Spleen (tissue), 11 donors: Measurements from ENCODE around the gene ARHGEF40. TPM values are rescaled to one million over a fixed set of nuclear protein-coding genes. Genes with fewer than 3 reads are reported as not detected.

Experiments used
- DNase-seq: peaks from one replicate; pipeline ENCODE4 v3.0.0-alpha.2; 2020
- H3K27ac ChIP-seq, 8 donors: fragments of 200-600 bp; sonication (generic) in 7 of 8; 1 replicate in 4 of 8; 2 replicates in 4 of 8; pipeline versions ENCODE4 v1.5.0 to v1.8.0; 2016 to 2021; ENCODE audit warnings: inconsistent platforms in 4 of 8, mild to moderate bottlenecking in 4 of 8, moderate library complexity in 1 of 8
- H3K27me3 ChIP-seq, 7 donors: fragments of 200-600 bp; sonication (generic) in 6 of 7; replicated peaks in 1 of 7; 1 replicate in 4 of 7; 2 replicates in 3 of 7; pipeline versions ENCODE4 v1.5.0 to v1.8.0; 2016 to 2021; ENCODE audit warnings: inconsistent platforms in 3 of 7, mild to moderate bottlenecking in 1 of 7
- H3K36me3 ChIP-seq, 6 donors: fragments of 200-600 bp; sonication (generic) in 5 of 6; 1 replicate in 4 of 6; 2 replicates in 2 of 6; pipeline versions ENCODE4 v1.5.0 to v1.8.0; 2016 to 2021; ENCODE audit warnings: inconsistent platforms in 2 of 6
- H3K4me1 ChIP-seq, 6 donors: fragments of 200-600 bp; sonication (generic) in 5 of 6; 1 replicate in 3 of 6; 2 replicates in 3 of 6; pipeline versions ENCODE4 v1.5.0 to v1.8.0; 2016 to 2021; ENCODE audit warnings: inconsistent platforms in 3 of 6
- H3K4me3 ChIP-seq, 8 donors: fragments of 200-600 bp; sonication (generic) in 7 of 8; 1 replicate in 4 of 8; 2 replicates in 4 of 8; pipeline versions ENCODE4 v1.5.0 to v1.8.0; 2016 to 2021; ENCODE audit warnings: inconsistent platforms in 4 of 8, mild to moderate bottlenecking in 4 of 8, moderate library complexity in 2 of 8
- H3K9me3 ChIP-seq, 8 donors: fragments of 200-600 bp; sonication (generic) in 7 of 8; 1 replicate in 4 of 8; 2 replicates in 4 of 8; pipeline versions ENCODE4 v1.5.0 to v1.8.0; 2016 to 2021; ENCODE audit warnings: inconsistent platforms in 4 of 8
- POLR2A ChIP-seq, 3 donors: fragments of 450-650 bp; IDR thresholded peaks; one replicate each; pipeline ENCODE4 v1.5.1; 2017; ENCODE audit warnings: antibody characterized with exemption in 3 of 3, mild to moderate bottlenecking in 1 of 3
- POLR2AphosphoS5 ChIP-seq, 3 donors: sonication (generic); formaldehyde crosslinking; IDR thresholded peaks; one replicate each; pipeline ENCODE4 v1.5.1; 2017; ENCODE audit warnings: antibody characterized with exemption in 3 of 3
- WGBS, 5 donors: extraction: QIAGEN DNeasy Blood & Tissue Kit in 3 of 5; methylation state at CpG; one replicate each; pipeline versions ENCODE4 v1.1.5 to v1.1.7; 2013 to 2018; 5-methylcytosine and 5-hydroxymethylcytosine counted together
- intact Hi-C: fragments of 100-400 bp; cut with DNase I; formaldehyde crosslinking; loops from one replicate; pipeline ENCODE4 v1.15.0; 2023; ENCODE audit warnings: low total_unique reads
- polyA plus RNA-seq, 3 donors: library from polyadenylated mRNA; stranded (reverse); fragments of 200-250 nt; gene quantifications; one replicate each; pipeline ENCODE4 v1.2.1, GENCODE V29; 2013
- total RNA-seq, 7 donors: library from RNA; depleted of rRNA in 3 of 7; stranded (reverse); fragments of >200 nt in 3 of 7; fragmentation: NEBNext Ultra II Directional in 4 of 7; extraction: Animal tissue kit (Norgen Biotek cat#: 25700) in 4 of 7; gene quantifications; one replicate each; pipeline versions ENCODE4 v1.1.0 to v1.2.1, GENCODE V29; 2016 to 2021
- TF ChIP-seq, protein P1 (sequence below), 11 experiments: fragments of 200-600 bp in 7 of 11; fragments of 450-650 bp in 4 of 11; sonication (generic) in 4 of 11; IDR thresholded peaks in 8 of 11; conservative IDR thresholded peaks in 3 of 11; 1 replicate in 7 of 11; 2 replicates in 4 of 11; pipeline versions ENCODE4 v1.4.0 to v1.8.0; 2016 to 2021; ENCODE audit warnings: antibody characterized with exemption in 11 of 11, inconsistent platforms in 4 of 11, mild to moderate bottlenecking in 1 of 11
- donor health status: healthy with polysubstance abuse.
- donor health status: DM: no; HTN: no; CAD: no; lungs with moderate emphysema.
- donor health status: DM: no; HTN: no; CAD: no.
- donor health status: Bipolar disorder and iron deficiency.
- donor health status: healthy.
- donor health status: DM: no; HTN: no; CAD: no.
- donor health status: DM: yes; HTN: yes; CAD: no.

The ARHGEF40 gene
- total and polyA plus RNA-seq, 10 donors, result 9.8 to 151 (median 92.5) TPM

DNA sequence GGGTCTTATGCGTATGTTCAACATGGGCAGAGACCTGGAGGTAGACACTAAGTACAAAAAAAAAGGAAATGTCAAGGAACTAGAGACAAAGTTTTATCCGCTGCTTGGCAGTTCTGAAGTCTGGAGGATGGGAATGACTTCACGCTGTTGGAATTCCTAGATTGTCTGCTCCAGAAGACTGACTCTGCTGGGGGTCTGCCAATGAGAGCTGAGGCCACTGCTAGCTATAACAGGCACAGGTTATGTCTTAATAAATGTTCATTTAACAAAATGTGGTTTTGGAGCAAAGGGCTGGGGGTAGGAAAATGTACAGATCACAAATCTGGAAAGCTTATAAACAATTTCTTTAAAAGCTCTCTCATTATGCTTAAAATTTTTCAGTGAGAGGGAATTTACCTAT is 6.6 kb upstream of the ARHGEF40 start:
- WGBS, 5 donors, result 73 to 84% (median 78%) methylated on average over 3 of the region's 3 CpGs
- no peak for DNase-seq
- intact Hi-C loops, result no loop called here

DNA sequence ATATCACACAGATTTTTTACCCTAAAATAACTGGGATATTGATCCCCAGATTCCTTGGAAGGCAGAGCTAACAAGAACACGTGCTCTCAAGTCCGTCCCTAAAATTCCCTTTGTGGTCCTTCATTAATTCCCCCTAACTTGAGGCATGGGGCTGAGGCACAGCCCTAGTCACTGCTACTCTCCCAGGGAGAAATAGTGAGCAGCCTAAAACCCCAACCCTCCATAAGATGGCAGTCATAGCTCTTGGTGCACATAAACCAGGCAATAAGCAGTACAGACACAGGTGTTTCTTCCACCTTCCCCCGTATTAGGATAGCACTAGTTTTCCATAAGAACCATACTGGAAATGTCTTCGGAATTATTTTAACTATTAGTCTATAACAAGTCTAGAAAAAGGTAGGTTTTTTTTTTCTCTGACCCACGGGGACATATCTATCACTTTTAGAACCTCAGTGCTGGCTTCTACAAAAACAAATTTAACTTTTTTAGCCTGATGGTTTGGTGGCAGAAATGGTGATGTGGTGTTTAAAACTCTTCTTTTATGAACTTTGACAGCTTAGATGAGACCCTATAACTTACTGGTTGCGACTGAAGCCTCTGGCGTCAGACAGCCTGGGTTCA is 3.1 kb upstream of the ARHGEF40 start:
- DNase-seq, result no peak
- H3K4me1 ChIP-seq, result peaks cover 25 to 48% (median 39%) of the 10 kb centered on the region in 6 donors
- H3K27me3 ChIP-seq, result peaks cover 0 to 62% (median 17%) of the 10 kb centered on the region in 7 donors
- intact Hi-C loops, result no loop called here
- H3K27ac ChIP-seq, result no peak overlapping the region
- H3K36me3 ChIP-seq, result no peaks in the 10 kb centered on the region
- WGBS, 5 donors, result 60 to 84% (median 75%) methylated on average over 7 of the region's 7 CpGs
- TF ChIP-seq POLR2AphosphoS5 (IDR thresholded peaks at IDR 0.05), result no peak
- TF ChIP-seq, protein P1, sequence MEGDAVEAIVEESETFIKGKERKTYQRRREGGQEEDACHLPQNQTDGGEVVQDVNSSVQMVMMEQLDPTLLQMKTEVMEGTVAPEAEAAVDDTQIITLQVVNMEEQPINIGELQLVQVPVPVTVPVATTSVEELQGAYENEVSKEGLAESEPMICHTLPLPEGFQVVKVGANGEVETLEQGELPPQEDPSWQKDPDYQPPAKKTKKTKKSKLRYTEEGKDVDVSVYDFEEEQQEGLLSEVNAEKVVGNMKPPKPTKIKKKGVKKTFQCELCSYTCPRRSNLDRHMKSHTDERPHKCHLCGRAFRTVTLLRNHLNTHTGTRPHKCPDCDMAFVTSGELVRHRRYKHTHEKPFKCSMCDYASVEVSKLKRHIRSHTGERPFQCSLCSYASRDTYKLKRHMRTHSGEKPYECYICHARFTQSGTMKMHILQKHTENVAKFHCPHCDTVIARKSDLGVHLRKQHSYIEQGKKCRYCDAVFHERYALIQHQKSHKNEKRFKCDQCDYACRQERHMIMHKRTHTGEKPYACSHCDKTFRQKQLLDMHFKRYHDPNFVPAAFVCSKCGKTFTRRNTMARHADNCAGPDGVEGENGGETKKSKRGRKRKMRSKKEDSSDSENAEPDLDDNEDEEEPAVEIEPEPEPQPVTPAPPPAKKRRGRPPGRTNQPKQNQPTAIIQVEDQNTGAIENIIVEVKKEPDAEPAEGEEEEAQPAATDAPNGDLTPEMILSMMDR (IDR thresholded peaks at IDR 0.05 in 8 of 11, conservative IDR thresholded peaks at IDR 0.05 in 3 of 11), result peak in 1 of 11 experiments; percentile 9
- no peaks in the 10 kb centered on the region for H3K9me3 ChIP-seq
- no peak overlapping the region for H3K4me3 ChIP-seq

More for the DNA sequence above, 6.6 kb upstream of the ARHGEF40 start:
- Histone ChIP-seq H3K9me3 (no peaks in the 10 kb centered on the region), H3K4me1 (peaks cover 2 to 18% (median 8%) of the 10 kb centered on the region in 6 donors), H3K27ac (peak overlapping the region in 1 of 8 donors; percentile 74), H3K4me3 (no peak overlapping the region), H3K27me3 (peaks cover 0 to 27% (median 0%) of the 10 kb centered on the region in 7 donors), H3K36me3 (no peaks in the 10 kb centered on the region)
- TF ChIP-seq, protein P1 (IDR thresholded peaks at IDR 0.05 in 8 of 11, conservative IDR thresholded peaks at IDR 0.05 in 3 of 11), result no peak
- no peak for TF ChIP-seq POLR2AphosphoS5 (IDR thresholded peaks at IDR 0.05)
- no peak for TF ChIP-seq POLR2A (IDR thresholded peaks at IDR 0.05)

DNA sequence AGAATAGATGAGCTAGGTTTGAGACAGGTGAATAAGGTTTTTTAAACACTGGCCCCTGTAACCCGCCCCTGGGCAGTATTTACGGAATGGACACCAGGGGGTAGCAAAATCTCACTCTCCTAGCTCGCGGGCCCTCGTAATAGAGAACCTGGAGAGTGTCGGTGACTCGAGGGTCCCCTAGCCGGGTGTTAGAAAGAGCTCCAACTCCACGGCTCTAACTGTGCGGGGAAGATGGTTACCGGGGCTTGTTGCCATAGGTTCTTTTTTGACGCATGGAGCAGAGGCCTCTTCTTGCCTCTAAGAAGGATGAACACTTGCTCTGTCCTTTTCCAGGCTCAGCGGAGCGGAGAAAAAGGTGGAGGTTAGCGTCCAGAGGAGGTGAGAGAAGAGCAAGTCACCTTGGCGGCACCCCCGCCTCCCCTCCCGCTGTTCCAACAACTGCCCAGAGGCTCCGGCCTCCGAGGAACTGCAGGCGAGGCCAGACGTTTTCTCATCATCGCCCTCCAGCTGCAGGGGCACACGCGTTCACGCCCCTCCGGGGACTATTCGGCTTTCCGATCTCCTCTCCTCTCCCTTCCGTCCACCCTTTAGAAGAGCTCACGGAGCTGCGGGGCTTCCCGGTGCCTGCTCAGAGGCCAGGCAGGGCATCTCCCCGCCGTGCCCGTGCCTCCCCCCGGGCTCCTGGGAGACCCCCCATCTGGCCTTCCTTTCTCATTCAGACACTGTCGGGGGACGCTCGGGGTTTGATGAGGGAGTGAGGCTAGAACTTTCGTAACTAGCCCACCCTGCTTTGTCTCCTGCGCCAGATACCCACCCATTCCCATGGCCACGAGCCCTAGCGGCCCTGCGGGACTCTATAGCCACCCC is 1.4 kb upstream of the ARHGEF40 start:
- H3K27ac ChIP-seq, result peak overlapping the region; percentile 74 to 94 (median 90)
- intact Hi-C loops, result no loop called here
- H3K4me1 ChIP-seq, result peaks cover 31 to 56% (median 49%) of the 10 kb centered on the region in 6 donors
- peaks cover 0 to 69% (median 17%) of the 10 kb centered on the region in 7 donors for H3K27me3 ChIP-seq
- peak; percentile 86 for DNase-seq
- peaks cover 0 to 12% (median 0%) of the 10 kb centered on the region in 6 donors for H3K36me3 ChIP-seq
- peak in 2 of 3 donors; percentile 13 to 15 for TF ChIP-seq POLR2AphosphoS5 (IDR thresholded peaks at IDR 0.05)
- no peak for TF ChIP-seq POLR2A (IDR thresholded peaks at IDR 0.05)
- TF ChIP-seq, protein P1 (IDR thresholded peaks at IDR 0.05 in 8 of 11, conservative IDR thresholded peaks at IDR 0.05 in 3 of 11), result peak; percentile 49 to 82 (median 70)
- H3K9me3 ChIP-seq, result no peaks in the 10 kb centered on the region
- 2 to 5% (median 3%) methylated on average over 41 to 45 of the region's 45 CpGs for WGBS, 5 donors
- H3K4me3 ChIP-seq, result peak overlapping the region; percentile 47 to 84 (median 66)
